ENCODE results near the gene SCMH1.

The SCMH1 gene

GRCh38 chr1:41010345-41010744 lies 231.8 kb downstream of the SCMH1 start:
- no peak for DNase-seq (ENCODE audit: extremely low read depth in 1 of 2, low read depth in 1 of 2)

- DNase-seq (ENCODE audit: extremely low read depth in 1 of 2, low read depth in 1 of 2): no peak
These were observed 232.6 kb downstream of the SCMH1 start for GRCh38 chr1:41009466-41009865.

- DNase-seq (ENCODE audit: extremely low read depth in 1 of 2, low read depth in 1 of 2): no peak
These were observed 234.9 kb downstream of the SCMH1 start for GRCh38 chr1:41006942-41007865.

- DNase-seq (ENCODE audit: extremely low read depth in 1 of 2, low read depth in 1 of 2): no peak
These were observed 236.2 kb downstream of the SCMH1 start for GRCh38 chr1:41005876-41006275.

- DNase-seq (ENCODE audit: extremely low read depth in 1 of 2, low read depth in 1 of 2): peak; percentile 53 to 89
These were observed 238.4 kb downstream of the SCMH1 start for GRCh38 chr1:41003640-41004220.

GRCh38 chr1:41003127-41003639 lies 238.9 kb downstream of the SCMH1 start:
- DNase-seq (ENCODE audit: extremely low read depth in 1 of 2, low read depth in 1 of 2): no peak

- no peak for DNase-seq (ENCODE audit: extremely low read depth in 1 of 2, low read depth in 1 of 2)
These were observed 243.4 kb downstream of the SCMH1 start for GRCh38 chr1:40998668-40999067.

GRCh38 chr1:40997096-40997495 lies 245.0 kb downstream of the SCMH1 start:
- DNase-seq (ENCODE audit: extremely low read depth in 1 of 2, low read depth in 1 of 2): no peak

- DNase-seq (ENCODE audit: extremely low read depth in 1 of 2, low read depth in 1 of 2): no peak
These were observed 253.0 kb downstream of the SCMH1 start for GRCh38 chr1:40989066-40989465.

- no peak for DNase-seq (ENCODE audit: extremely low read depth in 1 of 2, low read depth in 1 of 2)
These were observed 253.8 kb downstream of the SCMH1 start for GRCh38 chr1:40988280-40988679.

GRCh38 chr1:40987439-40988276 lies 254.4 kb downstream of the SCMH1 start:
- DNase-seq (ENCODE audit: extremely low read depth in 1 of 2, low read depth in 1 of 2): no peak

GRCh38 chr1:40986956-40987355 lies 255.2 kb downstream of the SCMH1 start:
- DNase-seq (ENCODE audit: extremely low read depth in 1 of 2, low read depth in 1 of 2): no peak

- no peak for DNase-seq (ENCODE audit: extremely low read depth in 1 of 2, low read depth in 1 of 2)
These were observed 255.8 kb downstream of the SCMH1 start for GRCh38 chr1:40986328-40986783.

- no peak for DNase-seq (ENCODE audit: extremely low read depth in 1 of 2, low read depth in 1 of 2)
These were observed 256.2 kb downstream of the SCMH1 start for GRCh38 chr1:40985875-40986274.

- no peak for DNase-seq (ENCODE audit: extremely low read depth in 1 of 2, low read depth in 1 of 2)
These were observed 256.9 kb downstream of the SCMH1 start for GRCh38 chr1:40985161-40985560.

GRCh38 chr1:40984531-40984930 lies 257.6 kb downstream of the SCMH1 start:
- no peak for DNase-seq (ENCODE audit: extremely low read depth in 1 of 2, low read depth in 1 of 2)

GRCh38 chr1:40984066-40984465 lies 258.0 kb downstream of the SCMH1 start:
- no peak for DNase-seq (ENCODE audit: extremely low read depth in 1 of 2, low read depth in 1 of 2)

- DNase-seq (ENCODE audit: extremely low read depth in 1 of 2, low read depth in 1 of 2): no peak
These were observed 258.8 kb downstream of the SCMH1 start for GRCh38 chr1:40983286-40983685.

GRCh38 chr1:40982721-40983120 lies 259.4 kb downstream of the SCMH1 start:
- DNase-seq (ENCODE audit: extremely low read depth in 1 of 2, low read depth in 1 of 2): no peak

- no peak for DNase-seq (ENCODE audit: extremely low read depth in 1 of 2, low read depth in 1 of 2)
These were observed 260.2 kb downstream of the SCMH1 start for GRCh38 chr1:40981691-40982448.

Data from stimulated activated CD8-positive, alpha-beta memory T cell treated with anti-CD3 and anti-CD28 coated beads, Interleukin-7, amount 100 ng/mL, for 48 hours (primary cell).